Fibroblast of the conjunctiva (primary cell): Measurements from ENCODE around the gene APOBEC3B.
"Not testable (repeated sequence)": the region's sequence is repeated elsewhere in the genome, so short reads cannot be mapped to it uniquely, and the experiment has no call there.

Source experiments
- DNase-seq: peaks from one replicate; pipeline ENCODE4 v3.0.0-alpha.2; 2010; ENCODE audit warnings: low read depth

APOBEC3B gene

GRCh38 chr22:38981992-38982927 is at the start of gene APOBEC3B:
Gene APOBEC3B, plus strand, starts transcription at chr22:38982347. Its CDS starts 107 bp downstream, at chr22:38982454.
- DNase-seq: peak; percentile 96

- no peak for DNase-seq
Observed at GRCh38 chr22:38935023-38935422, 47.1 kb upstream of the APOBEC3B start.

- DNase-seq: no peak
Observed at GRCh38 chr22:38935616-38936015, 46.5 kb upstream of the APOBEC3B start.

- DNase-seq: no peak
Observed at GRCh38 chr22:38936562-38936961, 45.6 kb upstream of the APOBEC3B start.

- no peak for DNase-seq
Observed at GRCh38 chr22:38937036-38937435, 45.1 kb upstream of the APOBEC3B start.

- no peak for DNase-seq
Observed at GRCh38 chr22:38937541-38937940, 44.6 kb upstream of the APOBEC3B start.

- no peak for DNase-seq
Observed at GRCh38 chr22:38938221-38938620, 43.9 kb upstream of the APOBEC3B start.

GRCh38 chr22:38938925-38939324 is 43.2 kb upstream of the APOBEC3B start:
- no peak for DNase-seq

- no peak for DNase-seq
Observed at GRCh38 chr22:38940811-38941384, 41.2 kb upstream of the APOBEC3B start.

GRCh38 chr22:38941488-38941987 is 40.6 kb upstream of the APOBEC3B start:
- no peak for DNase-seq

GRCh38 chr22:38942702-38943101 is 39.4 kb upstream of the APOBEC3B start:
- no peak for DNase-seq

GRCh38 chr22:38943201-38943600 is 38.9 kb upstream of the APOBEC3B start:
- no peak for DNase-seq

- DNase-seq: no peak
Observed at GRCh38 chr22:38943882-38944281, 38.3 kb upstream of the APOBEC3B start.

GRCh38 chr22:38944653-38945052 is 37.5 kb upstream of the APOBEC3B start:
- no peak for DNase-seq

- not testable (repeated sequence) for DNase-seq
Observed at GRCh38 chr22:38945706-38946338, 36.3 kb upstream of the APOBEC3B start.

- DNase-seq: no peak
Observed at GRCh38 chr22:38946771-38947170, 35.4 kb upstream of the APOBEC3B start.

- no peak for DNase-seq
Observed at GRCh38 chr22:38947321-38948140, 34.6 kb upstream of the APOBEC3B start.

- no peak for DNase-seq
Observed at GRCh38 chr22:38948181-38948940, 33.8 kb upstream of the APOBEC3B start.

GRCh38 chr22:38949889-38950405 is 32.2 kb upstream of the APOBEC3B start:
- DNase-seq: no peak

GRCh38 chr22:38950527-38951295 is 31.4 kb upstream of the APOBEC3B start:
- DNase-seq: no peak
